HepG2 (cell line): Measurements from ENCODE around the gene SHISA9. TPM values are rescaled to one million over a fixed set of nuclear protein-coding genes. Genes with fewer than 3 reads are reported as not detected.

Experiments used
- ADNP ChIP-seq: sonication (generic); formaldehyde crosslinking; IDR thresholded peaks from 2 replicates; pipeline ENCODE4 v1.4.0; 2020; ENCODE audit warnings: missing genetic modification reagents
- EHMT2 ChIP-seq: fragments of 200-600 bp; sonication (generic); IDR thresholded peaks from 2 replicates; pipeline ENCODE4 v1.7.0; 2017; ENCODE audit warnings: antibody characterized with exemption, low read depth, low read length, borderline replicate concordance
- GPN1 ChIP-seq: sonication (generic); formaldehyde crosslinking; IDR thresholded peaks from 2 replicates; pipeline ENCODE4 v1.5.1; 2020; ENCODE audit warnings: missing genetic modification reagents, borderline replicate concordance
- HOXA7 ChIP-seq: sonication (generic); formaldehyde crosslinking; IDR thresholded peaks from 2 replicates; pipeline ENCODE4 v1.8.1; 2022; ENCODE audit warnings: mild to moderate bottlenecking, missing genetic modification reagents, moderate library complexity
- IKZF1 ChIP-seq: fragments of 450-650 bp; IDR thresholded peaks from 2 replicates; pipeline ENCODE4 v1.7.1; 2016
- U2AF2 ChIP-seq: fragments of 200-400 bp; formaldehyde crosslinking; IDR thresholded peaks from 2 replicates; pipeline ENCODE4 v1.6.1; 2017; ENCODE audit warnings: low read depth, mild to moderate bottlenecking, low read length
- ZNF713 ChIP-seq: sonication (generic); formaldehyde crosslinking; IDR thresholded peaks from 2 replicates; pipeline ENCODE4 v1.4.0; 2020; ENCODE audit warnings: mild to moderate bottlenecking, missing genetic modification reagents
- polyA plus RNA-seq, 8 experiments: library from polyadenylated mRNA; depleted of rRNA in 3 of 8; stranded (reverse) in 7 of 8; unstranded in 1 of 8; fragments of >200 nt; fragmentation: Illumina TruSeq in 4 of 8; extraction: Trizol in 4 of 8; gene quantifications; 2 replicates each; pipeline versions ENCODE4 v1.2.1 to v1.2.3, GENCODE V29; 2011 to 2016; ENCODE audit warnings: low read depth in 4 of 8, missing spikeins in 1 of 8, mixed read lengths in 1 of 8; ENCODE audit not compliant: insufficient read depth in 1 of 8
- total RNA-seq, 5 experiments: library from RNA; depleted of rRNA; stranded (reverse); fragments of >200 nt; fragmentation: Illumina TruSeq; extraction: Trizol; gene quantifications; 2 replicates each; pipeline ENCODE4 v1.2.3, GENCODE V29; 2016; ENCODE audit warnings: low read depth in 1 of 5
- TF ChIP-seq, protein P1 (sequence below): sonication (generic); formaldehyde crosslinking; IDR thresholded peaks from 2 replicates; pipeline ENCODE4 v1.4.0; 2020; ENCODE audit warnings: mild to moderate bottlenecking, missing genetic modification reagents
- TF ChIP-seq, protein P2 (sequence below): sonication (generic); formaldehyde crosslinking; conservative IDR thresholded peaks from 2 replicates; pipeline ENCODE4 v1.4.0; 2020; ENCODE audit warnings: missing genetic modification reagents
- TF ChIP-seq, protein P3 (sequence below): sonication (generic); formaldehyde crosslinking; IDR thresholded peaks from 2 replicates; pipeline ENCODE4 v1.4.0; 2020; ENCODE audit warnings: missing genetic modification reagents, mild to moderate bottlenecking, borderline replicate concordance
- TF ChIP-seq, protein P4 (sequence below): sonication (generic); formaldehyde crosslinking; IDR thresholded peaks from 2 replicates; pipeline ENCODE4 v1.5.0; 2020; ENCODE audit warnings: mild to moderate bottlenecking, missing genetic modification reagents

Gene SHISA9
- total and polyA plus RNA-seq, 2 of the 13 experiments (the other 11 are each of a cell fraction or from before 2014, with no cell fraction given): 0.01 TPM; not detected in 1

DNA sequence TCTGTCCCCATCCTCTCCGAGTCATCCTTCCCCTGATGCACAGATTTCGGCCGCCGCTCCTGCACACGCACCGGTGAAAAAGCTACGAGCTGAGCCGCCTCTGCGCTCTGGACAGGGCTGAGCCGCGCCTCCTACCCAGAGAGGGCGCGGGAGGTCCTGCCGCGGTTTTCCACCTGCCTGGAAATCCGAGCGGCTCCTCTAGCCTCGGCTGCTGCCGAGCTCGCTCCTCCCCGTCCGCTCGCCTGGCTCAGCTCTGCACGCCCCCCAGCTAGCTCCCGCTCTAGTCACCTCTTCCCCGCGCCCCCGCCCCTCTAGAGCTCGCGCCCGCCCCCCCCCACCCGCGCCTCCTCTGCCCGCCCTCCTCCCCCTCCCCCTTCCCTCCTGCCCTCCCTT, 198 bp upstream of the SHISA9 start (continued):
- no peak for TF ChIP-seq EHMT2
- TF ChIP-seq IKZF1: no peak
- TF ChIP-seq, protein P1, sequence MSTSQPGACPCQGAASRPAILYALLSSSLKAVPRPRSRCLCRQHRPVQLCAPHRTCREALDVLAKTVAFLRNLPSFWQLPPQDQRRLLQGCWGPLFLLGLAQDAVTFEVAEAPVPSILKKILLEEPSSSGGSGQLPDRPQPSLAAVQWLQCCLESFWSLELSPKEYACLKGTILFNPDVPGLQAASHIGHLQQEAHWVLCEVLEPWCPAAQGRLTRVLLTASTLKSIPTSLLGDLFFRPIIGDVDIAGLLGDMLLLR (CRISPR knock-in tag): no peak
- TF ChIP-seq, protein P2, sequence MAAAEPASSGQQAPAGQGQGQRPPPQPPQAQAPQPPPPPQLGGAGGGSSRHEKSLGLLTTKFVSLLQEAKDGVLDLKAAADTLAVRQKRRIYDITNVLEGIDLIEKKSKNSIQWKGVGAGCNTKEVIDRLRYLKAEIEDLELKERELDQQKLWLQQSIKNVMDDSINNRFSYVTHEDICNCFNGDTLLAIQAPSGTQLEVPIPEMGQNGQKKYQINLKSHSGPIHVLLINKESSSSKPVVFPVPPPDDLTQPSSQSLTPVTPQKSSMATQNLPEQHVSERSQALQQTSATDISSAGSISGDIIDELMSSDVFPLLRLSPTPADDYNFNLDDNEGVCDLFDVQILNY: no peak
- TF ChIP-seq, protein P3, sequence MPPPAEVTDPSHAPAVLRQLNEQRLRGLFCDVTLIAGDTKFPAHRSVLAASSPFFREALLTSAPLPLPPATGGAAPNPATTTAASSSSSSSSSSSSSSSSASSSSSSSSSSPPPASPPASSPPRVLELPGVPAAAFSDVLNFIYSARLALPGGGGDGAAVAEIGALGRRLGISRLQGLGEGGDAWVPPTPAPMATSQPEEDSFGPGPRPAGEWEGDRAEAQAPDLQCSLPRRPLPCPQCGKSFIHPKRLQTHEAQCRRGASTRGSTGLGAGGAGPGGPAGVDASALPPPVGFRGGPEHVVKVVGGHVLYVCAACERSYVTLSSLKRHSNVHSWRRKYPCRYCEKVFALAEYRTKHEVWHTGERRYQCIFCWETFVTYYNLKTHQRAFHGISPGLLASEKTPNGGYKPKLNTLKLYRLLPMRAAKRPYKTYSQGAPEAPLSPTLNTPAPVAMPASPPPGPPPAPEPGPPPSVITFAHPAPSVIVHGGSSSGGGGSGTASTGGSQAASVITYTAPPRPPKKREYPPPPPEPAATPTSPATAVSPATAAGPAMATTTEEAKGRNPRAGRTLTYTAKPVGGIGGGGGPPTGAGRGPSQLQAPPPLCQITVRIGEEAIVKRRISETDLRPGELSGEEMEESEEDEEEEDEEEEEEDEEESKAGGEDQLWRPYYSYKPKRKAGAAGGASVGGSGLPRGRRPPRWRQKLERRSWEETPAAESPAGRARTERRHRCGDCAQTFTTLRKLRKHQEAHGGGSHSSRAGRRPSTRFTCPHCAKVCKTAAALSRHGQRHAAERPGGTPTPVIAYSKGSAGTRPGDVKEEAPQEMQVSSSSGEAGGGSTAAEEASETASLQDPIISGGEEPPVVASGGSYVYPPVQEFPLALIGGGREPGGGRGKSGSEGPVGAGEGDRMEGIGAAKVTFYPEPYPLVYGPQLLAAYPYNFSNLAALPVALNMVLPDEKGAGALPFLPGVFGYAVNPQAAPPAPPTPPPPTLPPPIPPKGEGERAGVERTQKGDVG (CRISPR knock-in tag): no peak
- TF ChIP-seq, protein P4, sequence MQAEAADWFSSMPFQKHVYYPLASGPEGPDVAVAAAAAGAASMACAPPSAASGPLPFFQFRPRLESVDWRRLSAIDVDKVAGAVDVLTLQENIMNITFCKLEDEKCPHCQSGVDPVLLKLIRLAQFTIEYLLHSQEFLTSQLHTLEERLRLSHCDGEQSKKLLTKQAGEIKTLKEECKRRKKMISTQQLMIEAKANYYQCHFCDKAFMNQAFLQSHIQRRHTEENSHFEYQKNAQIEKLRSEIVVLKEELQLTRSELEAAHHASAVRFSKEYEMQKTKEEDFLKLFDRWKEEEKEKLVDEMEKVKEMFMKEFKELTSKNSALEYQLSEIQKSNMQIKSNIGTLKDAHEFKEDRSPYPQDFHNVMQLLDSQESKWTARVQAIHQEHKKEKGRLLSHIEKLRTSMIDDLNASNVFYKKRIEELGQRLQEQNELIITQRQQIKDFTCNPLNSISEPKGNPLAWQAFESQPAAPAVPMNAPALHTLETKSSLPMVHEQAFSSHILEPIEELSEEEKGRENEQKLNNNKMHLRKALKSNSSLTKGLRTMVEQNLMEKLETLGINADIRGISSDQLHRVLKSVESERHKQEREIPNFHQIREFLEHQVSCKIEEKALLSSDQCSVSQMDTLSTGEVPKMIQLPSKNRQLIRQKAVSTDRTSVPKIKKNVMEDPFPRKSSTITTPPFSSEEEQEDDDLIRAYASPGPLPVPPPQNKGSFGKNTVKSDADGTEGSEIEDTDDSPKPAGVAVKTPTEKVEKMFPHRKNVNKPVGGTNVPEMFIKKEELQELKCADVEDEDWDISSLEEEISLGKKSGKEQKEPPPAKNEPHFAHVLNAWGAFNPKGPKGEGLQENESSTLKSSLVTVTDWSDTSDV (CRISPR knock-in tag): no peak
- no peak for TF ChIP-seq GPN1 (CRISPR knock-in tag)
- TF ChIP-seq ADNP (CRISPR knock-in tag): no peak
- TF ChIP-seq HOXA7 (CRISPR knock-in tag): no peak
- no peak for TF ChIP-seq U2AF2
- TF ChIP-seq ZNF713 (CRISPR knock-in tag): no peak
- TF ChIP-seq, all 625 proteins: peak for 0
